WTC11 (cell line): ENCODE results near the gene PROB1. TPM values are rescaled to one million over a fixed set of nuclear protein-coding genes. Genes with fewer than 3 reads are reported as not detected.
"Not testable (repeated sequence)": the region's sequence is repeated elsewhere in the genome, so short reads cannot be mapped to it uniquely, and the experiment has no call there.

Source experiments
- ATAC-seq: fragments of 200-7000 bp; cut with Tn5 transposase; 2 replicates; pipeline ENCODE4 v1.10.0; 2021; ENCODE audit warnings: mild to moderate bottlenecking, moderate library complexity
- CTCF ChIA-PET: fragments of 300-600 bp; sonication (Branson Sonifier 250); formaldehyde crosslinking; loops from one replicate; lab custom pipeline; 2021; ENCODE audit warnings: antibody characterized with exemption; lab: Charles Lee
- POLR2A ChIA-PET: fragments of 350-600 bp; sonication (Branson Sonifier 250); formaldehyde crosslinking; loops from one replicate; lab custom pipeline; 2021; ENCODE audit warnings: antibody characterized with exemption; lab: Charles Lee
- DNase-seq: peaks from one replicate; pipeline ENCODE4 v3.0.0; 2021; ENCODE audit warnings: low spot score
- H3K27ac Mint-ChIP-seq: 2 replicates; pipeline ENCODE4 v1.8.0; 2021; ENCODE audit warnings: mixed read lengths
- H3K27me3 Mint-ChIP-seq: 2 replicates; pipeline ENCODE4 v1.8.0; 2021; ENCODE audit warnings: low read depth, mild to moderate bottlenecking, moderate library complexity, mixed read lengths
- H3K36me3 Mint-ChIP-seq: 2 replicates; pipeline ENCODE4 v1.8.0; 2021; ENCODE audit warnings: mixed read lengths
- H3K4me1 Mint-ChIP-seq: 2 replicates; pipeline ENCODE4 v1.8.0; 2022; ENCODE audit warnings: mixed read lengths
- H3K4me3 Mint-ChIP-seq: 2 replicates; pipeline ENCODE4 v1.8.0; 2021; ENCODE audit warnings: mild to moderate bottlenecking, moderate library complexity, mixed read lengths
- H3K9me3 Mint-ChIP-seq: 2 replicates; pipeline ENCODE4 v1.8.0; 2021; ENCODE audit warnings: mixed read lengths
- CREB1 ChIP-seq: sonication (generic); formaldehyde crosslinking; IDR thresholded peaks from 2 replicates; pipeline ENCODE4 v1.8.0; 2023; ENCODE audit warnings: mild to moderate bottlenecking, missing genetic modification reagents
- ESRRA ChIP-seq: sonication (generic); formaldehyde crosslinking; IDR thresholded peaks from 2 replicates; pipeline ENCODE4 v1.8.1; 2022; ENCODE audit warnings: mild to moderate bottlenecking, missing genetic modification reagents, borderline replicate concordance
- ETV6 ChIP-seq: sonication (generic); formaldehyde crosslinking; IDR thresholded peaks from 2 replicates; pipeline ENCODE4 v1.8.1; 2022; ENCODE audit warnings: mild to moderate bottlenecking, missing genetic modification reagents
- MXD4 ChIP-seq: fragments of 250-450 bp; sonication (Bioruptor Pico); IDR thresholded peaks from 2 replicates; pipeline ENCODE4 v1.8.0; 2021; ENCODE audit warnings: mild to moderate bottlenecking, moderate library complexity, borderline replicate concordance
- NR1H2 ChIP-seq: sonication (generic); formaldehyde crosslinking; IDR thresholded peaks from 2 replicates; pipeline ENCODE4 v1.9.0; 2021; ENCODE audit warnings: mild to moderate bottlenecking, moderate library complexity, missing genetic modification reagents
- SMAD3 ChIP-seq: sonication (generic); formaldehyde crosslinking; IDR thresholded peaks from 2 replicates; pipeline ENCODE4 v1.8.0; 2022; ENCODE audit warnings: missing genetic modification reagents, mild to moderate bottlenecking, borderline replicate concordance
- TEAD1 ChIP-seq: sonication (generic); formaldehyde crosslinking; IDR thresholded peaks from 2 replicates; pipeline ENCODE4 v1.8.0; 2022; ENCODE audit warnings: mild to moderate bottlenecking, missing genetic modification reagents
- ZNF416 ChIP-seq: fragments of 250-450 bp; sonication (Bioruptor Pico); IDR thresholded peaks from 2 replicates; pipeline ENCODE4 v1.9.0; 2021; ENCODE audit warnings: mild to moderate bottlenecking, inconsistent platforms
- ZNF423 ChIP-seq: fragments of 250-450 bp; sonication (Bioruptor Pico); IDR thresholded peaks from 2 replicates; pipeline ENCODE4 v2.1.2; 2022; ENCODE audit warnings: mild to moderate bottlenecking, moderate library complexity
- total RNA-seq: library from RNA; stranded (reverse); gene quantifications from 3 replicates; pipeline ENCODE4 v1.2.3, GENCODE V29; 2021
- TF ChIP-seq, protein P1 (sequence below): sonication (generic); formaldehyde crosslinking; IDR thresholded peaks from 2 replicates; pipeline ENCODE4 v1.8.1; 2023; ENCODE audit warnings: mild to moderate bottlenecking, missing genetic modification reagents, moderate library complexity
- TF ChIP-seq, protein P2 (sequence below): fragments of 250-450 bp; sonication (Bioruptor Pico); IDR thresholded peaks from 2 replicates; pipeline ENCODE4 v1.9.0; 2021; ENCODE audit warnings: mild to moderate bottlenecking, borderline replicate concordance
- TF ChIP-seq, protein P3 (sequence below): fragments of 250-450 bp; sonication (Bioruptor Pico); IDR thresholded peaks from 2 replicates; pipeline ENCODE4 v2.1.2; 2022; ENCODE audit warnings: mild to moderate bottlenecking, moderate library complexity
- TF ChIP-seq, protein P4 (sequence below): sonication (generic); formaldehyde crosslinking; IDR thresholded peaks from 2 replicates; pipeline ENCODE4 v1.8.1; 2022; ENCODE audit warnings: mild to moderate bottlenecking, moderate library complexity, missing genetic modification reagents
- TF ChIP-seq, protein P5 (sequence below): sonication (generic); formaldehyde crosslinking; conservative IDR thresholded peaks from 2 replicates; pipeline ENCODE4 v1.8.1; 2022; ENCODE audit warnings: mild to moderate bottlenecking, missing genetic modification reagents
- TF ChIP-seq, protein P6 (sequence below): sonication (generic); formaldehyde crosslinking; IDR thresholded peaks from 2 replicates; pipeline ENCODE4 v1.8.1; 2023; ENCODE audit warnings: mild to moderate bottlenecking, missing genetic modification reagents, moderate library complexity

PROB1 gene
- total RNA-seq, 1 experiment from 2014 or later: 2.5 TPM

DNA sequence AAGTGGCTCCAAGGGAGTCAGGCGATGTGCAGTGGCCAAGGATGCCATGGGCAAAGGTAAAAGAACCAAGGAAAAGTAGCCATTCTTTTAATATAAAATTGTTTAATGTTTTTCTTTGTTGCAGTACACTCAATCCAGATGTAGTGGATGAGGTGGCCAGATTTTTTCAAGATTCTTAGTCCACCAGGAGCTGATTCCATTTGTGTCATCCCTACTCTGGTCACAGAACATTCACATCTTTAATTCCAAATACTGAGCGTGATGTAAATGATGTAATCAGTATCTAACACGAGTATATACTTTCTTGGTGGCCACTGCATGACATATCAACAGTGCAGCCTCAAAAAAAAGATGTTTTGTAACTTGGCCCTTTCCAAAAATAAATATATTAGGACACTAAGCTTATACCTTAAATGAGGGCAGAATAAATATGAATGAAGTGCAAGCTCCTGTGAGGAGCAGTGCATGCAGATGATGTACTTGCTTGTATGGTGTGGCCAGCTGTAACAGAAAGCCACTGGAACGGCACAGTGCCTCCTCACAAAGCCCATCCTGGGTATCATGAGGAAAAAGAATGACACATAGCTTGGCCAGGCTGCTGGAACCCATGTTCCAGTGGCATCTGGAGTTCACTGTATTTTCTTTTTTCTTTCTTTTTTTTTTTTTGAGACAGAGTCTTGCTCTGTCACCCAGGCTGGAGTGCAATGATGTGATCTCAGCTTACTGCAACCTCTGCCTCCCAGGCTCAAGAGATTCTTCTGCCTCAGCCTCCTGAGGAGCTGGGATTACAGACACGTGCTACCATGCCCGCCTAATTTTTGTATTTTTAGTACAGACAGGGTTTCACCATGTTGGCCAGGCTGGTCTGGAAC is 15.5 kb upstream of the PROB1 start (continued):
- TF ChIP-seq, protein P1, sequence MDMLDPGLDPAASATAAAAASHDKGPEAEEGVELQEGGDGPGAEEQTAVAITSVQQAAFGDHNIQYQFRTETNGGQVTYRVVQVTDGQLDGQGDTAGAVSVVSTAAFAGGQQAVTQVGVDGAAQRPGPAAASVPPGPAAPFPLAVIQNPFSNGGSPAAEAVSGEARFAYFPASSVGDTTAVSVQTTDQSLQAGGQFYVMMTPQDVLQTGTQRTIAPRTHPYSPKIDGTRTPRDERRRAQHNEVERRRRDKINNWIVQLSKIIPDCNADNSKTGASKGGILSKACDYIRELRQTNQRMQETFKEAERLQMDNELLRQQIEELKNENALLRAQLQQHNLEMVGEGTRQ (CRISPR knock-in tag): no peak
- no peak for TF ChIP-seq NR1H2 (CRISPR knock-in tag)
- TF ChIP-seq, protein P2, sequence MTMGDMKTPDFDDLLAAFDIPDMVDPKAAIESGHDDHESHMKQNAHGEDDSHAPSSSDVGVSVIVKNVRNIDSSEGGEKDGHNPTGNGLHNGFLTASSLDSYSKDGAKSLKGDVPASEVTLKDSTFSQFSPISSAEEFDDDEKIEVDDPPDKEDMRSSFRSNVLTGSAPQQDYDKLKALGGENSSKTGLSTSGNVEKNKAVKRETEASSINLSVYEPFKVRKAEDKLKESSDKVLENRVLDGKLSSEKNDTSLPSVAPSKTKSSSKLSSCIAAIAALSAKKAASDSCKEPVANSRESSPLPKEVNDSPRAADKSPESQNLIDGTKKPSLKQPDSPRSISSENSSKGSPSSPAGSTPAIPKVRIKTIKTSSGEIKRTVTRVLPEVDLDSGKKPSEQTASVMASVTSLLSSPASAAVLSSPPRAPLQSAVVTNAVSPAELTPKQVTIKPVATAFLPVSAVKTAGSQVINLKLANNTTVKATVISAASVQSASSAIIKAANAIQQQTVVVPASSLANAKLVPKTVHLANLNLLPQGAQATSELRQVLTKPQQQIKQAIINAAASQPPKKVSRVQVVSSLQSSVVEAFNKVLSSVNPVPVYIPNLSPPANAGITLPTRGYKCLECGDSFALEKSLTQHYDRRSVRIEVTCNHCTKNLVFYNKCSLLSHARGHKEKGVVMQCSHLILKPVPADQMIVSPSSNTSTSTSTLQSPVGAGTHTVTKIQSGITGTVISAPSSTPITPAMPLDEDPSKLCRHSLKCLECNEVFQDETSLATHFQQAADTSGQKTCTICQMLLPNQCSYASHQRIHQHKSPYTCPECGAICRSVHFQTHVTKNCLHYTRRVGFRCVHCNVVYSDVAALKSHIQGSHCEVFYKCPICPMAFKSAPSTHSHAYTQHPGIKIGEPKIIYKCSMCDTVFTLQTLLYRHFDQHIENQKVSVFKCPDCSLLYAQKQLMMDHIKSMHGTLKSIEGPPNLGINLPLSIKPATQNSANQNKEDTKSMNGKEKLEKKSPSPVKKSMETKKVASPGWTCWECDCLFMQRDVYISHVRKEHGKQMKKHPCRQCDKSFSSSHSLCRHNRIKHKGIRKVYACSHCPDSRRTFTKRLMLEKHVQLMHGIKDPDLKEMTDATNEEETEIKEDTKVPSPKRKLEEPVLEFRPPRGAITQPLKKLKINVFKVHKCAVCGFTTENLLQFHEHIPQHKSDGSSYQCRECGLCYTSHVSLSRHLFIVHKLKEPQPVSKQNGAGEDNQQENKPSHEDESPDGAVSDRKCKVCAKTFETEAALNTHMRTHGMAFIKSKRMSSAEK (CRISPR knock-in tag): no peak

DNA sequence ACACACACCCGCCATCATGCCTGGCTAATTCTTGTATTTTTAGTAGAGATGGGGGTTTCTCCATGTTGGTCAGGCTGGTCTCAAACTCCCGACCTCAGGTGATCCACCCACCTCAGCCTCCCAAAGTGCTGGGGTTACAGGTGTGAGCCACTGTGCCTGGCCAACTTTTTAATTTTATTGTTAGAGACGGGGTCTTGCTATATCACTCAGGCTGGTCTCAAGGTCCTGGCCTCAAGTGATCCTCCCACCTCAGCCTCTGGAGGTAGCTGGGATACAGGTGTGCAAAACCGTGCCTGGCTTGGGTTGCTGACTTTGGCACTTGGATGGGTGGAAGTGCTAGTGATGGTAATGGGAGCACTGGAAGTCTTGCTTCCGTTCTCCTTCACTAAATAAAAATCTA is 14.2 kb upstream of the PROB1 start:
- CTCF ChIA-PET, H3K27ac Mint-ChIP-seq, H3K9me3 Mint-ChIP-seq, H3K27me3 Mint-ChIP-seq, DNase-seq, H3K4me1 Mint-ChIP-seq, H3K36me3 Mint-ChIP-seq, H3K4me3 Mint-ChIP-seq, ATAC-seq, POLR2A ChIA-PET: not testable (repeated sequence)

DNA sequence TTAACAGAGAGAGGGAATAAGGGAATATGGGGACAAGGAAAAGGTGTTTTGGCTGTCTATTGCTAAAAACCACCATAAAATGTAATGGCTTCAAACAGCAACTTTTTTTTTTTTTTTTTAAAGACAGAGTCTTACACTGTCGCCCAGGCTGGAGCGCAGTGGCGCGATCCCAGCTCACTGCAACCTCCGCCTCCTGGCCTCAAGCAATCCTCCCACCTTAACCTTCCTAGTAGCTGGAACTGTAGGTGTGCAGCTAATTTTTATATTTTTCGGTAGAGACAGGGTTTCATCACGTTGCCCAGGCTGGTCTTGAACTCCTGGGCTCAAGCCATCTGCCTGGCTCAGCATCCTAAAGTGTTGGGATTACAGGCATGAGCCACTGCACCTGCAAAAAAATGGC is 13.3 kb upstream of the PROB1 start:
- ATAC-seq (no peak), DNase-seq (no peak)
- Mint-ChIP-seq H3K27me3 (no peaks in the 10 kb centered on the region), H3K4me1 (peaks cover 10% of the 10 kb centered on the region), H3K4me3 (no peak overlapping the region), H3K36me3 (no peaks in the 10 kb centered on the region), H3K27ac (no peak overlapping the region), H3K9me3 (no peaks in the 10 kb centered on the region)
- ChIA-PET POLR2A (no interaction called here), CTCF (interaction anchor here (1.1 kb wide), 1 partner anchor 14 kb away, joined by 3 read pairs; no protein-coding TSS in a partner anchor)
- TF ChIP-seq, protein P3, sequence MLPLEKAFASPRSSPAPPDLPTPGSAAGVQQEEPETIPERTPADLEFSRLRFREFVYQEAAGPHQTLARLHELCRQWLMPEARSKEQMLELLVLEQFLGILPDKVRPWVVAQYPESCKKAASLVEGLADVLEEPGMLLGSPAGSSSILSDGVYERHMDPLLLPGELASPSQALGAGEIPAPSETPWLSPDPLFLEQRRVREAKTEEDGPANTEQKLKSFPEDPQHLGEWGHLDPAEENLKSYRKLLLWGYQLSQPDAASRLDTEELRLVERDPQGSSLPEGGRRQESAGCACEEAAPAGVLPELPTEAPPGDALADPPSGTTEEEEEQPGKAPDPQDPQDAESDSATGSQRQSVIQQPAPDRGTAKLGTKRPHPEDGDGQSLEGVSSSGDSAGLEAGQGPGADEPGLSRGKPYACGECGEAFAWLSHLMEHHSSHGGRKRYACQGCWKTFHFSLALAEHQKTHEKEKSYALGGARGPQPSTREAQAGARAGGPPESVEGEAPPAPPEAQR: no peak
- TF ChIP-seq ZNF423 (CRISPR knock-in tag): no peak
- no peak for TF ChIP-seq CREB1 (CRISPR knock-in tag)
- TF ChIP-seq ZNF416 (CRISPR knock-in tag): no peak
- no peak for TF ChIP-seq ESRRA (CRISPR knock-in tag)
- TF ChIP-seq, protein P4, sequence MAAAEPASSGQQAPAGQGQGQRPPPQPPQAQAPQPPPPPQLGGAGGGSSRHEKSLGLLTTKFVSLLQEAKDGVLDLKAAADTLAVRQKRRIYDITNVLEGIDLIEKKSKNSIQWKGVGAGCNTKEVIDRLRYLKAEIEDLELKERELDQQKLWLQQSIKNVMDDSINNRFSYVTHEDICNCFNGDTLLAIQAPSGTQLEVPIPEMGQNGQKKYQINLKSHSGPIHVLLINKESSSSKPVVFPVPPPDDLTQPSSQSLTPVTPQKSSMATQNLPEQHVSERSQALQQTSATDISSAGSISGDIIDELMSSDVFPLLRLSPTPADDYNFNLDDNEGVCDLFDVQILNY (CRISPR knock-in tag): no peak
- TF ChIP-seq MXD4 (CRISPR knock-in tag): no peak
- TF ChIP-seq SMAD3: no peak

DNA sequence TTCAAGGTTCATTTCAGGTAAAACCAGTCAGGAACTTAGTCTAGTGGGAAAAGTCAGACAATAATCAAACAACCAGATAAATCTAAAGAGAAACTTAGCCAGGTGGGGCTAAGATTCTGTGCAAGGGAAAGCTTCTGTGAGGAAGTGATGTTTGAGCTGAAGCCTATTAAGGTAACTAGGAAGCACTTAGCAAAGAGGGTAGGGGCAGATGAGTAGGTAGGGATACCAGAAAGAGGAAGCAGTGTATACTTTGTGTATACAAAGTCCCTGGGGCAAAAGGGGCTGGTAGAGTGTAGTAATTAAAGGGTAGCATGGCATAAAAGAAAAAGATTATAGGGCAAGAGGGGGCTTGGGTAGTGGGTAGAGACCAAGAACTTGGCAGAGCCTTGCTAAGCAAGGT is 12.6 kb upstream of the PROB1 start:
- DNase-seq (no peak), ATAC-seq (no peak)
- Mint-ChIP-seq H3K27ac (no peak overlapping the region), H3K36me3 (no peaks in the 10 kb centered on the region), H3K4me1 (peaks cover 16% of the 10 kb centered on the region), H3K4me3 (no peak overlapping the region), H3K27me3 (no peaks in the 10 kb centered on the region), H3K9me3 (no peaks in the 10 kb centered on the region)
- CTCF ChIA-PET: interaction anchor here (1.1 to 1.2 kb wide), 2 partner anchors 15 kb away, joined by 3 read pairs; no protein-coding TSS in a partner anchor
- POLR2A ChIA-PET: no interaction called here
- TF ChIP-seq ETV6 (CRISPR knock-in tag) (no peak), TEAD1 (CRISPR knock-in tag) (no peak)
- TF ChIP-seq, protein P5, sequence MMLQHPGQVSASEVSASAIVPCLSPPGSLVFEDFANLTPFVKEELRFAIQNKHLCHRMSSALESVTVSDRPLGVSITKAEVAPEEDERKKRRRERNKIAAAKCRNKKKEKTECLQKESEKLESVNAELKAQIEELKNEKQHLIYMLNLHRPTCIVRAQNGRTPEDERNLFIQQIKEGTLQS (CRISPR knock-in tag): no peak
- TF ChIP-seq, protein P6, sequence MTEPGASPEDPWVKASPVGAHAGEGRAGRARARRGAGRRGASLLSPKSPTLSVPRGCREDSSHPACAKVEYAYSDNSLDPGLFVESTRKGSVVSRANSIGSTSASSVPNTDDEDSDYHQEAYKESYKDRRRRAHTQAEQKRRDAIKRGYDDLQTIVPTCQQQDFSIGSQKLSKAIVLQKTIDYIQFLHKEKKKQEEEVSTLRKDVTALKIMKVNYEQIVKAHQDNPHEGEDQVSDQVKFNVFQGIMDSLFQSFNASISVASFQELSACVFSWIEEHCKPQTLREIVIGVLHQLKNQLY (CRISPR knock-in tag): no peak
- TF ChIP-seq, protein P3: no peak
